ENCODE measurements around the gene IARS2. TPM values are rescaled to one million over a fixed set of nuclear protein-coding genes. Genes with fewer than 3 reads are reported as not detected.
"Not testable (repeated sequence)": the region's sequence is repeated elsewhere in the genome, so short reads cannot be mapped to it uniquely, and the experiment has no call there.

Gene IARS2
- total and polyA plus RNA-seq, 9 donors, result 35.3 to 52.9 (median 43.0) TPM

DNA sequence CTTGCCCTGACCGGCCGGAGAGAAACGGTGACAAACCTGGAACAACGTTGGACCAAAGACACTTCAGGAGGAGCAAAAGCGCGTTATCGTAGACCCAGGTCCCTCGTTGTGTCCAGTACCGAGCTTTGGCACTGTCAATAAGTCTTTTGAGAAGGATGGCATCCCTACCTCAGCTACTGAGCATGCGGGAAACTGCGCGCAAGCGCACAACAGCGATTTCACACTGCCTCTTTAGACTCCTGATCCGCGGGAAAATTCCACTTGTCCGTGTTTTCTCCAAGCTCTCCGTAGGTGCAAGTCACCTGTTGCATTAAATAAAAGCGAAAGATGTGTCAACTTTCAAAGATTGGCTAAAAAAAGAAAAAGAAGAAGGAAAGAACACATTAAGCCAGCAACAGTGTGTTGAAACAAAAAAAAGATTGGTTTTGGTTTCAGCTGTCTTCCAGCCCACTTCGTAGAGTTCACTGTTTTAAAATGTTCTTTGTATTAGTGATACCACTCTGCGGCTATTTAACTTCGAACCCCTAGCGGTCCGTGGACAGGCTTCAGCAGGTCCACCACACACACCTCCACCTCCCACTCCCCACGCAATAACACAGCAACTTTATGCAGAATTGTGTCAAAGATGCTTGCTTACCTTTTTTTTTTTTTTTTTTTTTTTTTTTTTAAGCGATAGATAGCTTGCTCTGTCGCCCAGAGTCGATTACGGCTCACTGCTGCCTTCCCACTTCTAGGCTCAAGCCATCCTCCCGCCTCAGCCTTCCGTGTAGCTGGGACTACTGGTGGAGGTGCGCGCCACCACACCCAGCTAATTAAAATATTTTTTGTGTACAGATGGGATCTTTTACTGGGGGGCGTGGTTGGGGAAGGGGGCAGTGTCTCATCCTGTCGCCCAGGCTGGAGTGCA is 4.0 kb upstream of the IARS2 start, which contains the start of gene BPNT1:
TSS of gene BPNT1 (minus strand) at position 139 of the 907 bp plus-strand sequence. CDS start 9,942 bp downstream, outside the sequence.
- Histone ChIP-seq H3K4me3 (peak within 1 kb of the TSS; percentile 51), H3K4me1 (ENCODE audit: insufficient read depth) (peaks cover 7% of the 10 kb centered on the region), H3K9me3 (no peaks in the 10 kb centered on the region), H3K27me3 (no peaks in the 10 kb centered on the region), H3K27ac (no peak within 1 kb of the TSS), H3K36me3 (no peaks in the 10 kb centered on the region)
- 4 to 9% (median 6%) methylated on average over 35 of the region's 35 CpGs for WGBS, 3 donors
- no peak for TF ChIP-seq EP300 (IDR thresholded peaks at IDR 0.05)
- TF ChIP-seq POLR2A (IDR thresholded peaks at IDR 0.05), result peak; percentile 62
- TF ChIP-seq, protein P1, sequence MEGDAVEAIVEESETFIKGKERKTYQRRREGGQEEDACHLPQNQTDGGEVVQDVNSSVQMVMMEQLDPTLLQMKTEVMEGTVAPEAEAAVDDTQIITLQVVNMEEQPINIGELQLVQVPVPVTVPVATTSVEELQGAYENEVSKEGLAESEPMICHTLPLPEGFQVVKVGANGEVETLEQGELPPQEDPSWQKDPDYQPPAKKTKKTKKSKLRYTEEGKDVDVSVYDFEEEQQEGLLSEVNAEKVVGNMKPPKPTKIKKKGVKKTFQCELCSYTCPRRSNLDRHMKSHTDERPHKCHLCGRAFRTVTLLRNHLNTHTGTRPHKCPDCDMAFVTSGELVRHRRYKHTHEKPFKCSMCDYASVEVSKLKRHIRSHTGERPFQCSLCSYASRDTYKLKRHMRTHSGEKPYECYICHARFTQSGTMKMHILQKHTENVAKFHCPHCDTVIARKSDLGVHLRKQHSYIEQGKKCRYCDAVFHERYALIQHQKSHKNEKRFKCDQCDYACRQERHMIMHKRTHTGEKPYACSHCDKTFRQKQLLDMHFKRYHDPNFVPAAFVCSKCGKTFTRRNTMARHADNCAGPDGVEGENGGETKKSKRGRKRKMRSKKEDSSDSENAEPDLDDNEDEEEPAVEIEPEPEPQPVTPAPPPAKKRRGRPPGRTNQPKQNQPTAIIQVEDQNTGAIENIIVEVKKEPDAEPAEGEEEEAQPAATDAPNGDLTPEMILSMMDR (IDR thresholded peaks at IDR 0.05), result no peak
- peak; percentile 92 to 95 (median 94) for DNase-seq
- intact Hi-C loops (cut with DNase I), result no loop called here

DNA sequence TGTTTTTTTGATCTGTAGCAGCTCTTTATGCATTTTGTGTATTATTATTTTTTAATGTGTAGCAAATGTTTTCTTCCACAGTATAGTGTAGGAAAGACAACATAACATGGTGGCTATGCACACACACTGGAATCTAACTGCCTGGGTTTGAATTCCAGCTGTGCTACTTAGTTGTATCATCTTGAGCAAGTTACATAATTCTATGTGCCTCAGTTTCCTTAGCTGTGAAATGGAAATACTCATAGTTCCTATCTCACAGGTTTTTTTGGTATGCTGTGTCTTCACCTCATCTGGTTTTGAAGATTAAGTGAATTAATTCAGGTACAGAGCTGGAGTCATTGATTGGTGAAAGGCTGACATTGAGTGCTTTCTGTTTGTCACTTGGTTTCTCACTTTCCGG is 1.2 kb upstream of the IARS2 start:
- H3K27me3 ChIP-seq, result no peaks in the 10 kb centered on the region
- no peaks in the 10 kb centered on the region for H3K36me3 ChIP-seq
- 93 to 100% (median 98%) methylated on average over 1 of the region's 1 CpG for WGBS, 3 donors
- no peak overlapping the region for H3K4me3 ChIP-seq
- TF ChIP-seq POLR2A (IDR thresholded peaks at IDR 0.05) (no peak), EP300 (IDR thresholded peaks at IDR 0.05) (no peak)
- TF ChIP-seq, protein P1 (IDR thresholded peaks at IDR 0.05), result no peak
- no peak for DNase-seq
- H3K27ac ChIP-seq, result no peak overlapping the region
- intact Hi-C loops (cut with DNase I), result no loop called here
- H3K4me1 ChIP-seq (ENCODE audit: insufficient read depth), result peaks cover 6% of the 10 kb centered on the region
- no peaks in the 10 kb centered on the region for H3K9me3 ChIP-seq

DNA sequence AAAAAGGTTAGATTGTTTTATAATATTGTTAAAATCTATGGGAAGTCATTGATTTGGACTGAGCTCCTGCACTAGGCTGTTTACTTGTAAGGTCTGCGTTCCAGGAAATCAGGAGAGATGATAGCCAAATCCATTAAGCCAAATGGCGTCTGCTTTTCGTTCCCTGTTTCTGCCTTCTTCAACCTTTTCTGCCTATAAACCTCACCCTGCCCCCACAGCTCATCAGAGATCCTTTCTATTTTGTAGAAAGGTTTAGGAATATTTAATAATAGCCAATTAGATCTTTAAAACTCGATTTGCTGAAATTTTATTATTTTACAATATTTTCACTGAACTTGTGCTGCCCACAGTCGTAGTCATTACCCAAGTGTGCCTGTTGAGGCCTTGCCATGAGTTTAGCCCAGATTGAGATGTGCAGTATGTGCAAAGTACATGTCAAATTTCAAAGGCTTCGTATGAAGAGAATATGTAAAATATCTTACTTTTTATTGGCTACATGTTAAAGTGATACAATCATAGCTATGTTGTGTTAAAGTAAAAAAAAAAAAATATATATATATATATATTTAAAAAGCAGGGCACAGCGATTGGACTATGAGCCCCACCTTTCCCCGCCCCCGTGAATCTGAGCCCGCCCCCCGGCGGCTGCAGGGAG is 444 bp upstream of the IARS2 start:
- Histone ChIP-seq H3K36me3 (no peaks in the 10 kb centered on the region), H3K9me3 (no peaks in the 10 kb centered on the region), H3K27me3 (no peaks in the 10 kb centered on the region), H3K27ac (peak overlapping the region in 1 of 2 donors; percentile 84), H3K4me3 (peak overlapping the region; percentile 95), H3K4me1 (ENCODE audit: insufficient read depth) (peaks cover 6% of the 10 kb centered on the region)
- TF ChIP-seq EP300 (IDR thresholded peaks at IDR 0.05) (no peak), POLR2A (IDR thresholded peaks at IDR 0.05) (no peak)
- TF ChIP-seq, protein P1 (IDR thresholded peaks at IDR 0.05), result no peak
- no peak for DNase-seq
- intact Hi-C loops (cut with DNase I), result no loop called here
- 8 to 14% (median 9%) methylated on average over 12 of the region's 12 CpGs for WGBS, 3 donors

DNA sequence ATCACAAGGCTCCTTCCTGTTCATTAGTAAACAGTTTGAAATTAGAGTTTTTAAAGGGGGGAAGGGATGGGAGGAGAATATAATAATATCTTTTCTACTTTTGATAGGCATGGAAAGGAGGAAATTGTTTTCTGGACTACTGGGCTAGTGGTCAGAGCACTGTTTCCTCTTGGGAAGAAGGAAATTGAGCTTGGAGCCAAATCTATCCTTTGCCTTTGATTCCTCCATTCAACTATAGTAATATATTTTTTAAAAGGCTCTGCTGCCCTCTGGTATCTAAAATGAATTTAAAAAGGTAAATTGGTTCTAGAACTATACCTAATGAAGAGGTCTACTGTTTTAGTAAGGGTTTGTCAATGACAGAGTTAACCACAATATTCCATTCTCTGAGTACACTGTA is 5.9 kb downstream of the IARS2 start:
- Histone ChIP-seq H3K27me3 (no peaks in the 10 kb centered on the region), H3K4me1 (ENCODE audit: insufficient read depth) (peaks cover 2% of the 10 kb centered on the region), H3K9me3 (no peaks in the 10 kb centered on the region), H3K27ac (no peak overlapping the region), H3K4me3 (no peak overlapping the region), H3K36me3 (no peaks in the 10 kb centered on the region)
- TF ChIP-seq POLR2A (IDR thresholded peaks at IDR 0.05) (no peak), EP300 (IDR thresholded peaks at IDR 0.05) (no peak)
- TF ChIP-seq, protein P1 (IDR thresholded peaks at IDR 0.05), result no peak
- DNase-seq, result no peak
- intact Hi-C loops (cut with DNase I), result no loop called here

DNA sequence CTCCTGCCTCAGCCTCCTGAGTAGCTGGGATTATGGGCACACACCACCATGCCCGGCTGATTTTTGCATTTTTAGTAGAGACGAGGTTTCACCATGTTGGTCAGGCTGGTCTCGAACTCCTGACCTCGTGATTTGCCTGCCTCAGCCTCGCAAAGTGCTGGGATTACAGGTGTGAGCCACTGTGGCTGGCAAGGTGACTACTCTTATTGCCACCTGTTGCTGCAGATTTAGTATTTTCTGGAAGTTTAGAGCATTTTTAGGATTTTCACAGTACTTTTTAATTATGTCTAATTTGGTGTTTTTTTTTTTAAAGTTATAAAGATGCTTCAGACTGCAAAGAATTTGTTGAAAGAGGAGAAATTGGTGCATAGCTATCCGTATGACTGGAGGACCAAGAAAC is 16.5 kb downstream of the IARS2 start:
- H3K27me3 ChIP-seq; H3K4me3 ChIP-seq; H3K27ac ChIP-seq; H3K4me1 ChIP-seq (ENCODE audit: insufficient read depth); H3K36me3 ChIP-seq; H3K9me3 ChIP-seq; intact Hi-C loops (cut with DNase I); DNase-seq: not testable (repeated sequence)
- WGBS, 3 donors, result 91 to 98% (median 94%) methylated on average over 6 of the region's 6 CpGs

DNA sequence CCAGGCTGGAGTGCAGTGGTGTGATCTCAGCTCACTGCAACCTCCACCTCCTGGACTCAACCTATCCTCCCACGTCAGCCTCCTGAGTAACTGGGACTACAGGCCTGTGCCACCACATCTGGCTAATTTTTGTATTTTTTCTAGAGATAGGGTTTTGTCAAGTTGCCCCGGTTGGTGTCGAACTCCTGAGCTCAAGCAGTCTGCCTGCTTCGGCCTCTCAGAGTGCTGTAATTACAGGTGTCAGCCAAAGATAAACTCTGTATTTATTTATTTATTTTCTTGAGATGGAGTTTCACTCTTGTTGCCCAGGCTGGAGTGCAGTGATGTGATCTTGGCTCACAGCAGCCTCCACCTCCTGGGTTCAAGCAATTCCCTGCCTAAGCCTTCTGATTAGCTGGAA is 18.7 kb downstream of the IARS2 start:
- intact Hi-C loops (cut with DNase I); H3K27ac ChIP-seq; H3K4me1 ChIP-seq (ENCODE audit: insufficient read depth); H3K27me3 ChIP-seq; H3K4me3 ChIP-seq; DNase-seq; H3K9me3 ChIP-seq; H3K36me3 ChIP-seq: not testable (repeated sequence)
- WGBS, 3 donors, result 96 to 99% (median 99%) methylated on average over 4 of the region's 4 CpGs
